Sigmoid colon (tissue), 4 donors: ENCODE data around the gene TRA2A.

Source experiments
- CTCF ChIP-seq, 4 experiments: fragments of 450-650 bp in 3 of 4; fragments of 200-600 bp in 1 of 4; IDR thresholded peaks; one replicate each; pipeline ENCODE4 v1.5.1; 2016 to 2019; ENCODE audit warnings: antibody characterized with exemption in 4 of 4, mild to moderate bottlenecking in 3 of 4, moderate library complexity in 2 of 4
- EP300 ChIP-seq, 4 donors: sonication (generic); formaldehyde crosslinking; IDR thresholded peaks; one replicate each; pipeline ENCODE4 v1.6.1; 2017; ENCODE audit warnings: antibody characterized with exemption in 4 of 4
- POLR2A ChIP-seq, 2 donors: fragments of 450-650 bp; IDR thresholded peaks; one replicate each; pipeline ENCODE4 v1.6.1; 2016; ENCODE audit warnings: antibody characterized with exemption in 2 of 2, mild to moderate bottlenecking in 2 of 2, moderate library complexity in 2 of 2
- POLR2AphosphoS5 ChIP-seq, 4 donors: sonication (generic); formaldehyde crosslinking; IDR thresholded peaks; one replicate each; pipeline ENCODE4 v1.6.1; 2017; ENCODE audit warnings: antibody characterized with exemption in 4 of 4

DNA sequence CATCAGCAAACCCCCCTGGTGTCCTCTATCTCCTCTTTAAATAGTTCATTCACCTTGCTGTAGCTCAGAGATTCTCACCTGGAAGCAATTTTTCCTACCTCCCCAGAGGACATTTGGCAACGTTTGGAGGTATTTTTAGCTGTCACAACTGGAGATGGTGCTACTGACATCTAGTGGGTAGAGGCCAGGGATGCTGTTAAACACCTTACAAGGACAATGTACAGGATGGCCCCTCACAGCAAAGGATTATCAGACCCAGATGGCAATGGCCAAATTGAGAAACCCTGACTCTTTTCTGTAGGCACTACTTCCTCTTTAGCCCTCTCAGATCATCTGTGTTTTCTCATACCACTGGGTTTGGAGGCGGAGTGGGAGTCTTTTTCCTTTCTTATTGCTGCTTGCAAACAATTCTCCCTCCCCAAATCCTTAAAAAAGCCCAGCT lies 13.2 kb upstream of the TRA2A start:
- no peak for TF ChIP-seq CTCF (IDR thresholded peaks at IDR 0.05)
- no peak for TF ChIP-seq POLR2A (IDR thresholded peaks at IDR 0.05)
- TF ChIP-seq EP300 (IDR thresholded peaks at IDR 0.05) = no peak
- TF ChIP-seq POLR2AphosphoS5 (IDR thresholded peaks at IDR 0.05) = no peak
